Measurements from ENCODE around the gene ATG7.
"Not testable (repeated sequence)": the region's sequence is repeated elsewhere in the genome, so short reads cannot be mapped to it uniquely, and the experiment has no call there.

Gene ATG7

DNA sequence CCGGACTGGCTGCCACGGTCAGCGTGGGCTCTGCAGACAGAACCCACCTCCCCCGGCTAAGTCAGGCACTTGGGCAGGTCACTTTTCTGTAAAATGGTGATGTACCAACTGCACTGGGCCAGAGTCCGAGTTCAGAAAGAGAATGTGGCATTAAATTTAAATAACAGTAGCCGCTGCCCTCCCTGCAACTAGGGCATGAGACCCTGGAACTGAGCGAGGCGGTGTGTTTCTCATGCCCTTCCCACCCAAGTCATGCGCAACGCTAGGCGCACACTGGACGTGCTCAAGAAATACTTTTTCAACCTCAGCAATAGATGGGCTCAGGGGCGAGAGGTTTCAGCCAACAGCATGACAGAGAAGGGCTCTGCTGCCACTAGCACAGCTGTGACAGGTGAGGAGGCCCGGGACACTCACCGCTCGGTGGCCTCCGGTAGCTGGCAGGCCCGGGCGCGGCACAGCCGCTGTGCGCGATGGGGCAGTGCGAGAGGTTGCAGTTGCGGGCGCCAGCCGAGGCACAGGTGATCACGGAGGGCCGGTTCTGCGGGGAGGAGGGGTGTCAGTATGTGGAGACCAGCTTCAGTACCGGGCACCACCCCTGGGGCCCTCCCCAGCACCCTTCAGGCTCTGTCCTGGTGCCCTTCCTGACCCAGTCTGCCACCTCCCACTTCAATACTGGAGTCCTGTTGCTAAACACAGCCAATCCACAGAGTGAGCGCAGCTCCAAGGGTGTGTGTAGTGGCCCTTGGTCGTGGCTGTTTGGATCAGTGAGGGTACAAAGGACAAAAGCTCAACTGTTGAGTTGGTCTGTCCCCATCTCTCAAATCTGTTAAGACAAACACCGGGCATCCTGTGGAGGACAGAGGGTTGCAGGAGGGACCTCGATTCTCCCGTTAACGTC, 287.0 kb downstream of the ATG7 start:
- no peak for DNase-seq

DNA sequence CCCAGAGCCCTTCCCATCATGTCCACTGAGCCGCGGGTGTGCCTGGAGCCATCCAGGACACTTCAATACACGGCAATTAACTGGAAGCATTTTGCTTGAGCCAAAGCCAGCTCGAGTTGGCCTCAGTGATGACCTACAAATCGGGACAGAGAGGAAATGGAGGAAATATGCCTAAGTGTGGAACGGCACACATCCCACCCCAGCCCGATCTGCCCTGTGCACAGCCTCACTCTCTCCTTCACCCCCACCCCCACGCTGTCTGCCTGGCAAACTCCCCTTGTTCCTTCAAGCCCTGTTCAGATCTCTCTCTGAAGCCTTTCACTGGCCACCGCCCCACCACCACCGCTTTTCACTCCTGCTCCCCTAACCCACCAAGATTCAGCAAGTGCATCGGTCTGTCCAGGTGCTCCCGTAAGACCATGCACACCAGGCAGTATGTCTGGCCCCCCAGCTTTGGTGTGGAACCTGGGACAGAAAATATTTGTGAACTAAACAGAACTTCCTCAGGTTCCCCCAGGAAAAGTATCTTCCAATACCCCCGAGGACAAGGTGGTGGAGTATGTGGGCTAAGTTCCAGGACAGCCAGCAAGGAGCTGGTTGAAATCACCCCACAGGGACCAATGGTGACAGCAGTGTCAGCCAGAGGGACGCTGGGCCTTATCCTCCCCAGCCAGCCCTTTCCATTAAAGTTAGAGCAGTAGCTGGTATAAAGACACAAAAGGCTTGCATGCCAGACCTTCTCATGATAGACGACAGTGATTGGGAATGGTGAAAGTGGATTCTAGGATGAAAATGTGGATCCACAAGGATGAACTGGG, 287.8 kb downstream of the ATG7 start:
- DNase-seq, result no peak

DNA sequence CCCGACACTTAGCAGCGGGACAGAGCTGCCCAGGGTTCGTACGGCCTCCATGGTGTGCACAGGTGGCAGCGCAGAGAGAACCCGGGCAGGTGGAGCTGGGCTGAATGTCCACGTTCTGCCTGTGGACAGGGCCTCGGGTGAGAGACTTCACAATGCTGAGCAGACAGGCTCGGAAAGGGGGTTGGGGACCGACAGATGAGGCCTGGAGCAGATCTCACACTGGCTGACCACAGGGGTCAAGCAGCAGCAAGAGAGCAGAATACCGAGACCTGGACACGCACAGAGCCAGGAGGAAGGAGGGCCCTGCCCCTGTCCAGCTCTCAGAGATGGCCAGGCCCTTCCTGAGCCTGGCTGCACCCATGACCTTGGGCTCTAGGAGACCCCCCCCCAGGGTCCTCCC, 288.5 kb downstream of the ATG7 start:
- no peak for DNase-seq

DNA sequence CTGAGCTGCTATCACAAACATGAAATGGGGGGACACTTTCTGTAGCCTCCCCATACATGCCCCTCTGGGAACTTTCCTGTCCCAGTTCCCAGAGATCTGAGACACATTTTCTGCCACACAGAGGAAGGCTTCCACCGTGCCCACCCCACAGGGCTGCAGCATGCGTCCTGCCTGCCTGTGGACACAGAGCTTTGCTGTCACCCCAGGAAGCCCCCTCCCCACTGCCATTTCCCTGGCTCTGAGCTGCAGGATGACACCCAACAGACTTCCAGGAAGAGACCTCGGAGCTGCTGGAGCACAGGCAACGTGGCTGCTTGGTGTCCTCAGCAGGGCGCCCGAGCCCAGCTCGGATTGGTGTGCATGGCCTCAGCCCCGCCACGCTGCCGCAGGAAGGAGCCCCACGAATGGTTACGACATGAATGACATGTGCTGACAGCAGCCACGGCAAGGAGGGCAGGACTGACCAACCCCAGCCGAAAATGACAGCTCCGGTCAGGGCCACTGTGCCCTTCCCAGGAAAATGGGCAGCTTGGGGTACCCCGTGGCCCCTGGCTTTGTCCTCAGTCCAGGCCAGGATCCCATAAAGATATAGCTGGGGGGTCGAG, 290.2 kb downstream of the ATG7 start:
- no peak for DNase-seq

DNA sequence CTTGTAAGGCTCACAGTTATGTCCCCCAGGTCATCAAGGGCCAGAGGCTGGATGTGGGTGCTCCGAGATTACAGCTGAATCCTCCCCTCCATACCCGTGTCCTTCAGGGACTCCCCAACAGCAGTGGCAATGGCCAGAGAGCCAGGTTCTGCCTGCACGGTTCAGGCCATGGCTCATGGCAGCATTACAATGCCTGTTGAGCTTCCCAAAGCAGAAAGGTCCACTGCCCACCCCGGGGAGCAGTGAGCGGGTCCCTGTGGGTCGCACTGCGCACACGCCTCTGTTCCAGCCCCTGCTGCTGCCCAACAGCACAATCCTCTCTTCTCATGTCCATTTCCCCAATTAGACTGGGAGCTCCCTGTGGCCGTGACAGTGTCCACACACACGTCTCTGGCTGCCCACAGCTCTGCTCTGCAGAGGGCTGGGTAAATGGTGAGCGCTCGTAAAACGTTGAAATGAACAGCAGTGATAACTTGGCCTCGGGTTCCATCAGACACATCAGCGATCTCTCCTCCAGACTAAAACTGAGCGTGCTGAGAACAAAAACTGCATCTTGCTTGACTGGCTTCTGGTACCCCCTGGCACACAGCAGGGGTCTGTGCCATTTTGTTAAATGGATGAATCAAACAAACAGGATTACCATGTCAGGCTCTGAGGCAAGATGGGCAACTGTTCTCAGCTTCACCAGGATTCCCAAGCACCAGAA, 291.1 kb downstream of the ATG7 start:
- DNase-seq, result no peak

DNA sequence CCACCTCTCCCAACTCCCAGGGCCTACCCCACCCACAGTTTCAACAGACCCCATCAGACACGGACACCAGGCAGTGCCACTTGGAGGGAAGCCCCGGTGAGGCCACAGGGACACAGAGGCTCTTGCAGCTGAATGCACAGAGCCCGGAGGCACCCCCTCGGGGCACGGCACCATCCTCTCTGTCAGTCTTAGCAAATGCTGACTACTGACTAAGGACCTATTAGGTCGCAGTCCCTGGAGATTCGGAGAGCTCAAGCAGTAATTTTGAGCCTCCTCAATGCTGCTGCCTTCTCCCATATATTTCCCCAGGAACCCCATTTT, 291.6 kb downstream of the ATG7 start:
- DNase-seq, result no peak

DNA sequence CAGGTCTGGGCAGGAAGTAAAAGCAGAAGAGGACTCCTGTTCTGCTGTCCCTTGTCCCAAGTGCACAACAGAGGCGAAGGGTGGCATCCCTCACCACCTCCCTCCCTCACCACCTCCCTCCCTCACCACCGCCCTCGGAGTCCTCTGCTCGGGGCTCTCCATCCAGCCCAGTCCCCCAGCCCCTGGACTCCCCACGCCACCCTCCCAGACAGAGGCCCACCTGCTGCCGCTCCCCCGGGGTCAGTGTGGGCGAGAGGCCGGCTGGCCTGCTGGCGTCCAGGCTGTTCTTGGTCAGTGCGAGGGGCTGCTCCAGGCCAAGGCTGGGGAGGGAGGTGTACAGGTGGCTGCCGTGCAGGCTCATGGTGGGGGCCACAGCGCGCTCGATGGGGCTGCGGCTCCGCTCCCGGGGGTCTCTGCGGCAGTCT, 292.4 kb downstream of the ATG7 start:
- DNase-seq, result no peak

DNA sequence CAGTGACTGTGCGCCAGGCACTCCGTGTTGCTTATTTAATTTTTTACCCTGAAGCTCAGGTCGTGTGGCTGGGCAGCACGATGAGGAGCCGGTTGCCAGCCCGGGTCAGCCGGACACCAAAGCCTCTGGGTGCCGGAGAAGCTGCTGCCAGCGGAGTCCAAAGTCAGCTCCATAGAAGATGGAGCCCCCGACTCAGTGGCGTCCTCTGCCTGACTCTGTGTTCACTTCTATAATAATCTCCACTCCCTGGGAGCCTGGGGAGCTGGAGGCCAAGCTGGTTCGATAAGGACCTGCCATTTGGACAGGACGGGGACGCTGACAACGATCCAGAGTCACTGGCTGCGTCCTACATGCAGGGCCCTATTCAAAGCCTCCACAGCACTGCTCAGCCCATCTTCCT, 292.9 kb downstream of the ATG7 start:
- DNase-seq, result no peak

DNA sequence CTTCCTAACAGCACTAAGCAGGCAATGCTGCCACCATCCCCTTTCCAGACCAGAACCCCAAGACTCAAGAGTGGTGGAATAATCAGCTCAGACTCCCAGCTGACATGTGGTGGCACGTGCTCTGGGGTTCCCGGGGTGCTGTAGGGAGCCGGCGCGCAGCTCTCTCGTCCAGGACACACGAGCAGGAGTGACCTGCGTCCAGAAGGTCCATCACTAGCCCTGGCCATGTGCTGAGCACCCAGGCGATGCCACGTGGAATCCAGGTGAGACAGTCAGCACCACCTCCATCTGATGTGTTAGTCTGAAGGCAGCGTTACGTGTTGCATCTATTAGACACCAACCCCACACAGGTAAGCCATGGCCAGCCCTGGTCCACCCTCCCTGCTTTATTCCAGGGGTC, 293.3 kb downstream of the ATG7 start:
- DNase-seq, result no peak

DNA sequence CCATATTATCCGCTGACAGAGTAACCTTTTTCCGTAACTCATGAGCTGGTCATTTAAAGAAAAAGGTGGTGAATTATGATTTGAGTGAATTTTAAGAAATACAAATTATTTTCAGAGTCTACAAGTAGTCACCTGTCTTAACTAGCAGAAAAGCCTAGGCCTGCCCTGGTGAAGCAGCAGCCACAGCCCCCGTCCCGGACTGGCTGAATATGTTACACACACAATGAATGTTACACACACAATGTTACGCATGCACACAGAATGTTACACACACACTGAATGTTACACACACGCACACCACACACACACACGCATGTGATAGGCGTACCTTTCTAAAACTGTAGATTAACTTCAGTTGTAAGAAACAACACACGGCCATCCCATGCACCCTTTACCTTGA, 293.7 kb downstream of the ATG7 start:
- DNase-seq, result no peak

DNA sequence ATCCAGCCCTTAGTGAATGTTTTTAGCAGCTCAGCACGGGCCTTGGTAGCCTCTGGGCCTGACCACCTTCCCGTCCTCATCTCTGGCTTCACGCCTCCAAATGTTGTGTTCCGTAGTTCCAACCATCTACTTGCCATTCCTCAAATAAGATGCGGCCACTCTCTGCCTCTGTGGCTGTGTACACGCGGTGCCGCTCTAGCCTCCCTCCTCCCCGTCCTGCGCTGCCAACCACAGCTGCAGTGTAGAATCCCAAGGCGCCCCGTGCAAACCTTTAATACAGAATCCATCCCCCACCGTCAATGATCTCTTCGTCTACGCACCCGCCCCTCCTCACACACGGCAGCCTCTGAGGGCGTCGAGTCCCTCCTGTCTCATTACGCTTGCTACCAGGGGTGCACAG, 294.3 kb downstream of the ATG7 start:
- no peak for DNase-seq

DNA sequence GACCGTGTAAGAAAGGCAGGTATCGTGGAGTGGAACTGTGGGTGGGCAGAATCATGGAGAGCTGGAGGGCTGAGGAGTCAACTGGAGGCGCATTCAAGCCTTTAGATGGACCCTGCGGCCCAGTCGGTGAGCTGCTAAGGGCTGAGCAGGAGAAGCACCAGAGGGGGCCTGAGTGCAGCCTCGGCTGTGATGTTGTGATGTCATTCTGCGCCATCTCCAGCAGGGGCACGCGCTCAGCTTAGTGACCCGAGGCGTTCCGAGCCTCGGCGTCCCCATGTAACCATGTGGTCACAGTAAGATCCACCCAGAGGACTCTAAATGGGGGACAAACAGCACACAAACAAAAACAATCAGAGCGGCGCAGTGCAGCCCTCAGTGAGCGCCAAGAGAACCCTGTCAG, 294.7 kb downstream of the ATG7 start:
- DNase-seq, result no peak

DNA sequence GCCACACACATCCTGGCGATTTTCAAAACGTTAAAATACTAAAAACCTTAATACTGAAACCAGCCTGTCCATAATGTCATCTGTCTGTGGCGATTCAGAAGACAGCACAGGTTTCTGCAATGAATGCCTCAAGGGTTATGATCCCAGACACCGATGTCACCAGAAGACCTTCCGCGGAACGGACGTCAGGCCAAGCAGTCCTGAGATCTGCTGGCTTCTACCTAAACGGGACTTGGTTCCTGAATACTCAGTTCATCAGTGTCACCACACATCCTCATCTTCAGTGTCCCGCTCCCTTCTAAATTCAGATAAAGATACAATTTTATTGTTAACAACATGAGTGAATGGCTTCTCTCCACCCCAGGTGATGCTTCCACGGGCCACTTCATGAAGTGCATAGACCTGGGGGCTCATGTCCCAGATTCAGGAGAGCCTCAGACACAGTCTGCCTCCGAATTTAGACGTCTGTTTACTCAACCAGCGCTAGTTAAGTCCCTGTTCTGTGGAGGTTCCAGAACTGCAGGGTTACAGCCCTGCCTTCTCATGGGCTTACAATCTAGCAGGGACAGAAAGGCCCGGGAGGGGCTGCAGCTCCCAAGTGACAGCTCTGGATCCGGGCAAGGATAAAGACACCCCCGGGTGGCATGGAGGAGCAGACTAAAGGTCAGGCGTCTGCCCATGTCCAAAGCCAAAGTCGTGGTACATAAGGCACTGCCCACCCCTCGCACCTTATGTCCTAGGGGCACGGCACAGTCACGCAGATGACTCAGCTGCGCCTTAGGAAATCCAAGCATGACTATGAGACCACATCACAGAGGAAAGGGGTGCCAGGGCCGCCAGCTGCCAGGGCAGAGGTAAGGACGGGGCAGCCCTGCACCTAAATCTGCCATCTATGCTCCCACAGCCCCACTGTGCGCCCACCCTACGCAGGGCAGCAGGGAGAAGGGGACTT, 295.6 kb downstream of the ATG7 start:
- DNase-seq, result no peak

DNA sequence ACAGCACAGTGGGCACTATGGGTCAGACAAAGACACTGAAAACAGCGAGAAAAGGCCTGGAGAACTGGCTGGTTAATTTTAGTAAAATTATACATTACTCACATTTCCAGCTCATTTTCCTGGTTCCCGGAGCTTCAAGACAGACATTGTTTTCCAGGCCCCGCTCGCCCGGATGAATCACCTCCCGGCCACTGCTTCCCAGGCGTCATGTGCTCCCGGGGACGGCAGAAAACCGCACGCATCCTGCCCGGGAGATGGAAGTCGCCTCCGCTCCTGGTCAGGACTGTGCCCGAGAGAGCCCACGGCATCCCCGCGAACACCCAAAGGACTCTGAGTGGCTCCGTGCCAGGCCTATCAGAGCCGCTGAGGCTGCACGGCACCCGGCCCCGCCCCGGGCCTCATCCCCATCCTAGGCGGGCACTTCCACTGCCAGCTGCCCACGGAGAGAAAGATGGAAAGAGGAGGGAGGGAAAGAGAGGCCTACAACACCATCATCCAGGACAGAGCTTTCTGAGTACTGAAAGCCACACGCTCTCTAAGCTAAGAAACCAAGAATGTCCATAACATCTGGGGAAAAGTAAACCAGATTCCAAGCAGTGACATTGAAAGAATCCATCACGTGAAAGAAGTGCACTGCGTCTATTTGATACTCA, 296.4 kb downstream of the ATG7 start:
- no peak for DNase-seq

DNA sequence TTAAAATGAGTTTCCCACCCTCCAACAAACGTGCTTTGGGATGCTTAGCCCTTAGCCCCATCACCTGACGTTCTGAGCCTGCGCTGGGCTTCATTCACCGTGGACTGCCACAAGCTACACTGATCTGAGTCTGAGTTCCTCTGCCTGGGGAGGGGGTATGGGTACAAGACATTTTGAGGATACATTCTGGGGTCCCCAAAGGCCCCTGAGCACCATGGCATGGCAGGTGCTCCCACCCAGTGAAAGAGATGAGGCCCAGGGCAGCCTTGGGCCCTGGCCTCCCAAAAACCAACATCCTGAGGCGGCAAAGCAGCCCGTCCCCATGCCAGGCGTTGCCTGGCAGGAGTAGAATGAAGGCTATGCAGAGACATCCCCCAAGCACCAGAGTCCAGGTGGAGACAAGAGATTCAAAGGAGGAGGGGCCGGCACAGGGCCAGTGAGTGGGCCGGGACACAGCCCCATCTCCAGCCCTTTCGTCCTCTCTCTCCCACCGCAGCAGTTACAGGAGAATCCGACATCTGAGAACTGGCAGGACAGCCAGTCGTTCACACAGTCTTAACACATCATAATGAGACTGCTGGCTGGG, 297.1 kb downstream of the ATG7 start:
- DNase-seq, result no peak

DNA sequence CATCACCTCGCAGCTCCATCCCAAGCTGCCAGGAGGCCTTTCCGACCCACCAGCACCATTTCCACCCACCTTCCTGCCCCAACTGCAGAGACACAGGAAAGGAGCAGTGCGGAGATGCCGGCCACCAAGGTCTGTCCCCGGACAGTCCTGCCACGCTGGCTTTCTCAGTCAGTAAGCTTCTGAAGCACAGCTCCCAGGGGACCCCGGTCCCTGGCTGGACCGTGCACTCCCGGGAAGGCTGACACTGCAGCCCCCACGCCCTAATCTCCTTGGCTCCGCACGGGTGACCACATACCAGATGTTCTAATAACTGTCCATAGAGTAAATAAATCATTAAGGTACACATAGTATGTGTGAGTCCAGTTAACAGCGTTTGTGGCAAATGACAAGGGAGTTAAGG, 298.1 kb downstream of the ATG7 start:
- no peak for DNase-seq

DNA sequence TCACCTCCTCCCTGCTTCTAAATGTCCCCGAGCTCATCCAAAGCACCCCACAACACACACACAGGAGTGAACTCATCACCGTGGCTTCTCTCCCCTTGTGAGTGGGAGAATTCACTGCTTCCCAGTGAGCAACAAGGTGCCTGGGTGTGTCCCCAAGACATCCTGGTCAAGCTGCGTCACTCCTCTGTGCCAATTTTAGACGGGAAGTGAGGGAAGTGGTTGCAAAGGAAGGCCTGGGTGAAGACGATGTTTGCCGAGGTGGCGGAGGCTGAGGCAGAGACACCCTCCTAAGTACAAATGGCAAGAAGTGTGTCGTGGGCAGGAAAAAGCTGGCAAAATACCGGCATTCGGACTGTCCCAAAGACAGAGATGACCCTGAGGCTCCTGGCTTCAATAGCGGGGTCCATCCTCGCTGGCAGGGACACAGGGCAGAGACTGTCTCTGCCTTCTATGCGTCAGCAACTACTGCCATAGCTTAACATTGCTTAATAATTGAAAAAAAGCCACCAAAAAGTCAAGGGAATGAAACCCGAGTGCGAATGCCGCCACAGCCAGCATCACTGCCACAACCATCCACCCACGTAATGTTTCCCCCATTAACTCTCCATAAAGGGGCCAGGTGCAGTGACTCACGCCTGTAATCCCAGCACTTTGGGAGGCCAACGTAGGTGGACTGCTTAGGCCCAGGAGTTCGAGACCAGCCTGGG, 298.7 kb downstream of the ATG7 start:
- DNase-seq, result no peak

DNA sequence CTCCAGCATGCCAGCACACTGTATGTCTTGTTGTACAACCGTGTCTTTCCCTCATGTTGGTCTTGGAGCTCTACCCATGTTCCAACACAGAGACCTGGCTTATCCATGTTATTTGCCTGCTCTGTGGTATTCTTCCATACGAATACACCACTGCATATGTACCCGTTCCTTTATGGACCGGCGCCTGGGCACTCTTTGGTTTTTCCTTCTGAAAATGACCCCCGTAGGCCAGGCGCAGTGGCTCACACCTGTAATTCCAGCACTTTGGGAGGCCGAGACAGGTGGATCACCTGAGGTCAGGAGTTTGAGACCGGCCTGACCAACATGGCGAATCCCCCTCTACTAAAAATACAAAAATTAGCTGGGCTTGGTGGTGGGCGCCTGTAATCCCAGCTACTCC, 300.5 kb downstream of the ATG7 start:
- DNase-seq, result not testable (repeated sequence)

DNA sequence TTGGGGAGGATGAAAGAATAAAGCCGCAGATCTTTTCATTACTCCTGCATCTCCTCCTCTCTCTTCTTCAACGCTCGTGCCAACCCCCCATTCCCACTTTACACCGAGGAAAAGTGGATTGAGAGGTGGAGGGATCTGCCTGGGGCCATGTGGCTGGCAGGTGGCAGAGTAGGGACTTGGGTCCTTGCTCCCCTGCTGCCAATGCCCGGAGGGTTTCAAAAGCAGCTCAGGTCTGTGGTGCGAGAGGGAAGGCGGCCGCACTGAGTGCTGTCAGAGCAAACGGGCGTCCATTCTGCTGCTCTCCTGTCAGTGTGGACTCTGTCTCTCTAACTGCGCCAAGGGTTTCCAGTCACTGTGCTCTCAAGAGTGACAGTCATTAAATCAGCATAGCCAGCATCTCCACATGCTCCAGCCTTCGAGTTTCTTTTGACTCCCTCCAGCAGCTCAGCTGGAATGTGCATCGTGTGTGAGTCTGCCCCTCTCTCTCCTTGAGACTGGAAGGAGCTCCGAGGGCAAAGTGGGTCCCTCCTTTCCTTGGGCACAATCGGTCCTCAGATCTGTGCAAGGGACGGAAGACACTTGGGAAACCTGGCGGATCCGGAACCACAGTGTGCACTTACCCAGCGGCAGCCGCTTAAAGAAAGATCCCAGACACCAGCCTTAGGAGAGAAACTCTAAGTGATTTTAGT, 302.9 kb downstream of the ATG7 start:
- no peak for DNase-seq

DNA sequence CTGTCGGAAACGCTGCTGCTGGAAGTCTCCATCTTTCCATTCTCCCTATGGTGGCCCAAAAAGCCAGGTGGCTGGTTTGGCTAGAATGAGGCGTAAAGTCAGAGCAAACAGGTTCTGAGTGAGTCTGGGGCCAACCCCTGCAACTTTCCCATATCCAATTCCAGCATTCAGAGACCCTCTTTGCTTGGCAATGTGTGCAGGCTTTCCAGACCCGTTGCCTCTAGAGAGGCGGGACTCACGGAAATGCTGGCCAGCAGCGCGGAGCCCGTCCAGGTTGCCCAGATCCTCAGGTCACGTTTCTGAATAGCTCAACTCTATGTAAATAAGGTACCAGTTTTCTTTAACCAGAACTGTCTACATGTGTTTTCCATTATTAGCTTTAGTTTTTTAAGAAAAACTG, 303.5 kb downstream of the ATG7 start:
- DNase-seq, result no peak
